ENCODE measurements around the gene PLXNA4. TPM values are rescaled to one million over a fixed set of nuclear protein-coding genes. Genes with fewer than 3 reads are reported as not detected.

Gene PLXNA4
- total and polyA plus RNA-seq, 8 donors: 1.9 to 6.6 (median 3.4) TPM

DNA sequence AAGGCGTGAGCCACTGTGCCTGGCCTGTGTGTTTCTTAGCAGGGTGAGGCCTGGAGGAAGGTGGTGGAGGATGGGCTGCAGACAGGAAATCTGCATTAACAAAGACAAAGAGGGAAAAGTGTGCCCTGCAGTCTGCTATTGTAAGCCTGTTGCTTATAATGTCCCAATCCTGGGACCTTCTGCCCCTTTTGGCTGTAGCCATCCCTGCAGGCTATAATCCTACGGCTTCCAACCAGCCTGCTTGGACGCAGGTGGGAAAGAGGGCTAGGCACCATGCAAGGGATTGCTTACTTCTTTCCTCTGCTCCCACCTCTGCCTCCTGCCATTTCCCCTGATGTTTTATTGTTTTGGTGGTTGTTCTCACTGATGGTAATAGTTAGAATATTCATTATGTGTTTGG, 434.3 kb downstream of the PLXNA4 start:
- TF ChIP-seq, protein P1, sequence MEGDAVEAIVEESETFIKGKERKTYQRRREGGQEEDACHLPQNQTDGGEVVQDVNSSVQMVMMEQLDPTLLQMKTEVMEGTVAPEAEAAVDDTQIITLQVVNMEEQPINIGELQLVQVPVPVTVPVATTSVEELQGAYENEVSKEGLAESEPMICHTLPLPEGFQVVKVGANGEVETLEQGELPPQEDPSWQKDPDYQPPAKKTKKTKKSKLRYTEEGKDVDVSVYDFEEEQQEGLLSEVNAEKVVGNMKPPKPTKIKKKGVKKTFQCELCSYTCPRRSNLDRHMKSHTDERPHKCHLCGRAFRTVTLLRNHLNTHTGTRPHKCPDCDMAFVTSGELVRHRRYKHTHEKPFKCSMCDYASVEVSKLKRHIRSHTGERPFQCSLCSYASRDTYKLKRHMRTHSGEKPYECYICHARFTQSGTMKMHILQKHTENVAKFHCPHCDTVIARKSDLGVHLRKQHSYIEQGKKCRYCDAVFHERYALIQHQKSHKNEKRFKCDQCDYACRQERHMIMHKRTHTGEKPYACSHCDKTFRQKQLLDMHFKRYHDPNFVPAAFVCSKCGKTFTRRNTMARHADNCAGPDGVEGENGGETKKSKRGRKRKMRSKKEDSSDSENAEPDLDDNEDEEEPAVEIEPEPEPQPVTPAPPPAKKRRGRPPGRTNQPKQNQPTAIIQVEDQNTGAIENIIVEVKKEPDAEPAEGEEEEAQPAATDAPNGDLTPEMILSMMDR (IDR thresholded peaks at IDR 0.05): no peak
- no peak for DNase-seq
- Histone ChIP-seq H3K9me3 (no peaks in the 10 kb centered on the region), H3K4me1 (no peaks in the 10 kb centered on the region), H3K27me3 (no peaks in the 10 kb centered on the region), H3K27ac (no peak overlapping the region), H3K36me3 (no peaks in the 10 kb centered on the region), H3K4me3 (no peak overlapping the region)
- intact Hi-C loops (cut with DNase I): no loop called here
- ATAC-seq: no peak

DNA sequence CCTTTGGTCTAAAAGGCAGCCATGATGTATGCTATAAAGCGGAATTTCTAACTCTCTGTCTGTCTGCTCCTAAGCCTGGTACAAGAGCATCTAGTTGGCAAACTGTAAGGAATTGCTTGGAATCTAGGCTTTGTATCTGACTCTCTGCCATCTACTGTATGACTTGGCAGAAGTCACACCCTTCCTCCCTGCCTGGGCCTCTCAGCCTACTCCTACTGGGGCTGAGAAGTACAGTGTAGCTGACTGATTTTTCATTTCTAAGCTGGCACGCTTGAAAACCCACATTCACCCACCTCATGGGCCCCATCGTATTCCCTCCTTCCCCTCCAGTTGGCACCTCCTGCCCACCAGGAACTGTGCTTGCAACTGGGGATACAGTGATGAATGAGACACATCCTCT, 435.2 kb downstream of the PLXNA4 start:
- Histone ChIP-seq H3K9me3 (no peaks in the 10 kb centered on the region), H3K27ac (no peak overlapping the region), H3K36me3 (no peaks in the 10 kb centered on the region), H3K4me3 (no peak overlapping the region), H3K27me3 (no peaks in the 10 kb centered on the region), H3K4me1 (no peaks in the 10 kb centered on the region)
- DNase-seq: no peak
- no peak for ATAC-seq
- TF ChIP-seq, protein P1 (IDR thresholded peaks at IDR 0.05): no peak
- intact Hi-C loops (cut with DNase I): no loop called here

DNA sequence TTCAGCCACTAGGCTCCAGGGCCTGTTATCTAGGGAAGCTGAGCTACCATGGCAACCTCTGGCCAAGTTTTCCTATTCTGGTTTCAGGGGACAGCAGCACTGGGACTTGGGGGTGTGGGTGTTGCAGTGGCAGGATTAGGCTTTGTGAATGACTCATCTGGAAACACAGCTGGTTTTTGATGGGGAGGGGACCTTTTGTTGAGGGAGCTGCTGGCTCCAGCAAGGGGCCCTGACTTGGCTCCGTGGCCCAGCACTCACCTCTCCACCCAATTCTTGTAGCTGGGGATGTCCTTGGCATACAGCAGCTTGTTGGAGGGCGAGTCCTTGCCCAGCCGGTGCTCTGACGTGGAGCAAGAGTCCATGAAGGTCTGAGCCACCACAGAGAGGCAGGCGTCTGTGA, 435.9 kb downstream of the PLXNA4 start:
- DNase-seq (no peak), ATAC-seq (no peak)
- no peak overlapping the region for H3K4me3 ChIP-seq
- H3K4me1 ChIP-seq: no peaks in the 10 kb centered on the region
- intact Hi-C loops (cut with DNase I): no loop called here
- TF ChIP-seq, protein P1 (IDR thresholded peaks at IDR 0.05): no peak
- H3K27me3 ChIP-seq: no peaks in the 10 kb centered on the region
- no peaks in the 10 kb centered on the region for H3K36me3 ChIP-seq
- H3K9me3 ChIP-seq: no peaks in the 10 kb centered on the region
- no peak overlapping the region for H3K27ac ChIP-seq

DNA sequence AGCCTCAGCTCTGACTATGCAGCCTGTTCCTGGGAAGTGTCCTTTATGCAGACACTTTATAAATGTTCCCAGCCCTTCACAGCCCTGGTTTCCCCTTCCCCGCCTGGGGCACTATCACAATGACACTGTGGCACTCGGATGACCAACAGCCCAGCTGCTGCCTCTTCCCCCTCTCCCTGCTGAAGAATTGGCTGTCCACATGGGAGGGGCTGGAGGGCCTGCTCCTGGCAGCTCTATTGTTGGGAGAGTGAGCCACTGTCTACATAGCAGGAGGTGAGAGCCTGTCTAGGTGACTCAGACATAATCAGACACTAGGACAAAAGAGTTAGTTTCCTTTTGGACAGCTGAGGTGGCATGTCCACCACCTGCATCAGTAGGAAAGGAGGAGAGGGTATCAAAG, 437.5 kb downstream of the PLXNA4 start:
- H3K36me3 ChIP-seq: no peaks in the 10 kb centered on the region
- ATAC-seq: peak; percentile 38
- TF ChIP-seq, protein P1 (IDR thresholded peaks at IDR 0.05): no peak
- H3K27ac ChIP-seq: no peak overlapping the region
- no peak overlapping the region for H3K4me3 ChIP-seq
- DNase-seq: no peak
- no peaks in the 10 kb centered on the region for H3K4me1 ChIP-seq
- no peaks in the 10 kb centered on the region for H3K27me3 ChIP-seq
- intact Hi-C loops (cut with DNase I): no loop called here
- H3K9me3 ChIP-seq: no peaks in the 10 kb centered on the region

DNA sequence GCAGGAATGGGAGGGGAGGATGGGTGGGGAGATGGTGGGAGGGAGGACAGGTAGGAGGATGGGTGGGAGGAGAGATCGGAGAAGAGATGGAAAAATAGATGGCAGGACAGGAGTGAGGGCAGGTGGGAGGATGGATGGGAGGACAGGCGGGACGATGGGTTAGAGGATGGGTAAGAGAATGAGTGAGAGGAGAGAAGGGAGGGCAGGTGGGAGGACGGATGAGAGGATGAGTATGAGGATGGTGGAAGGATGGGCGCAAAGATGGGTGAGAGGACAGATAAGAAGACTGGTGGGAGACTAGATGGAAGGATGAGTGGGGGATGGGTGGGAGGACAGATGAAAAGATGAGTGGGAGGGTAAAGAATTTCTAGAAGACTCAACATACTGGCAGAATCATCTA, 438.6 kb downstream of the PLXNA4 start:
- no peak for DNase-seq

More for the DNA sequence above, 438.6 kb downstream of the PLXNA4 start:
- no peak overlapping the region for H3K4me3 ChIP-seq
- no peaks in the 10 kb centered on the region for H3K9me3 ChIP-seq
- intact Hi-C loops (cut with DNase I): no loop called here
- no peaks in the 10 kb centered on the region for H3K4me1 ChIP-seq
- H3K27me3 ChIP-seq: no peaks in the 10 kb centered on the region
- ATAC-seq: no peak
- H3K27ac ChIP-seq: no peak overlapping the region
- TF ChIP-seq, protein P1 (IDR thresholded peaks at IDR 0.05): no peak
- no peaks in the 10 kb centered on the region for H3K36me3 ChIP-seq
